GM19099 (cell line): ENCODE measurements around the gene CHMP4B.

Experiments
- POLR2A ChIP-seq: IDR thresholded peaks from 3 replicates; pipeline ENCODE4 v1.6.1; 2011; ENCODE audit warnings: low read depth; ENCODE audit not compliant: insufficient read length; ENCODE audit errors: extremely low read depth

The CHMP4B gene

DNA sequence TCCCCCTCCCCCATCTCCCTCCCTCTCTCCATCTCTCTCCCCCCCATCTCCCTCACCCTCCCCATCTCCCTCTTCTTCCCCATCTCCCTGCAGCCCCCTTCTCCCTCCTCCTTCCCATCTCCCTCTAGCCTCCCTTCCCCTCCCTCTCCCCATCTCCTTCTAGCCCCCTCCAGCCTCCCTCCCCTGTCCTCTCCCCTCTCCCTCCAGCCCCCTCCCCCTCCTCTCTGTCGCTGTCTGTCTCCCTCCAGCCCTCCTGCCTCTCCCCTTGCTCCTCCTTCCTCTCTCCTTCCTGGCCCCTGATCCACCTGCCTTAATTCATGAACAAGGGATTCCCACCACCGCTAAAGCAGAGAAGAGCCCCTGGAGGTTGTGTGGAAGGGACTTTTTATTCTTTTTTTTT, 26.9 kb upstream of the CHMP4B start:
- TF ChIP-seq POLR2A = no peak

DNA sequence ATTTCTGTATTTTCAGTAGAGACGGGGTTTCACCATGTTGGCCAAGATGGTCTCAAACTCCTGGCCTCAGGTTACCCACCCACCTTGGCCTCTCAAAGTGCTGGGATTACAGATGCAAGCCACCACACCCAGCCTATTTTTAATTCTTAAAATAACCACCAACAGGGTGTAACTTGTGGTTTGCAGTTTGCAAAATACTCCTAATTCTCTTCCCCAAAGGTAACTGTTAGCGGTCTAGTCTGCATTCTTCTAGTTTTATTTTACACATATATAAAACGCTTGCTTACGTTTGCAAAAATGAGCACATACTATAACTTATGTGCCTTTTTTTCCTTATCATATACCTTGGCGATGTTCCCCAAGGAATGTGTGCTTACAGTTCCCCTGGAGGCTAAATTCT, 25.6 kb upstream of the CHMP4B start:
- TF ChIP-seq POLR2A = no peak

DNA sequence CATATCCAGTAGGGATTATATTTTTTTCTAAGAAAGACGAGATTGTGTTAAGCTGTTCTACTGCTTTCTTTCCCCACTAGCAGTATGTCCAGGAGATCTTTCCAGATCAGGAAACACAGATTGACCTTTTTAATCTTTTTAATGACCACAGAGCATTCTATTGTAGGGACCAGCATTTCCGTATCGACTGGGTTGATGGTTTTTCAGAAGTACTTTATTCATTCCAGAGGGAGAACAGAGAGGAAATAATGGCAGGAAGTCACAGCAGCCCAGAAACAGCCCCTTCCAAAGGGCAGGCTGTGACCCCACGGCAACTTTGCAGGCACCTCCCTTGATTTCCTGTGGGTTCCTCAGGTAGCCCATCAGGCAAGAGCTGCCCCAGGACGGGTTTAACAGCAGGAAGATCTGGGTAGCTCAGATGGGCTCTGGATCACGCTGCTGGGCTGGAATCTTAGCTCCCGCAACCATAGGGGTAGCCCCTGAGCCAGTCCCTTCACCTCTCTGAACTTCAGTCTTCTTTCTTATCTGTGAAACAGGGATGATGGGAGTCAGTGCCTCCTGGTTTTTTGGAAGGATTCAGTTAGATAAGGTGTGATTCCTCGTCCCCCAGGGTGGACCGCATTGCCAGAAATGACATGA, 23.8 kb upstream of the CHMP4B start:
- TF ChIP-seq POLR2A = no peak

DNA sequence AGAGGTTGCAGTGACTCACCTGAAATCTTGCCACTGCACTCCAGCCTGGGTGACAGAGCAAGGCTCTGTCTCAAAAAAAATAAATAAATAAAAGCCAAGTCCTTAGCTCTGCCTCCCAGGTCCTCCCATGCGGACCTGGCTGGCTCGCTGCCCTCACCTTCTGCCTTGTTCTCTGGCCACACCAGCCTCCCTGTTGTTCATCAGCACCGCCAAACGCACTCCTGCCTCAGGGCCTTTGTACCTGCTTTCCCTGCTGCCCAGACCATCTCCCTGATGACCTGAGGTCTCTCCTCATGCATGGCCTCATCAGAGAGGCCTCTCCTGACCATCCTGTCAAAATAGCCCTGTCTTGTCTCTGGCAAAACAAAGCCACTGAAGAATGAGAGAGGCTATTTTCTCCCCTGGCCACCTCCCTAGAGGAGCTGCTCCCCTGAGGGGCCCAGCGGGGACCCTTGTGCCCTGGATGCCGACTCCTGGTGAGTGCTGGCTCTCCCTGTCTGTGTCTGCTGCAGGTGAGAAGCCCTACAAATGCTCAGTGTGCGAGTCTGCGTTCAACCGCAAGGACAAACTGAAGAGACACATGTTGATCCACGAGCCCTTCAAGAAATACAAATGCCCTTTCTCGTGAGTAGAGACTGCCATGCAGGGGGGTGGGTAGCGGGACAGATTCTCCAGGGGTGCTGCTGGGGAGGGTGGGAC, 22.6 kb upstream of the CHMP4B start:
- TF ChIP-seq POLR2A = no peak

DNA sequence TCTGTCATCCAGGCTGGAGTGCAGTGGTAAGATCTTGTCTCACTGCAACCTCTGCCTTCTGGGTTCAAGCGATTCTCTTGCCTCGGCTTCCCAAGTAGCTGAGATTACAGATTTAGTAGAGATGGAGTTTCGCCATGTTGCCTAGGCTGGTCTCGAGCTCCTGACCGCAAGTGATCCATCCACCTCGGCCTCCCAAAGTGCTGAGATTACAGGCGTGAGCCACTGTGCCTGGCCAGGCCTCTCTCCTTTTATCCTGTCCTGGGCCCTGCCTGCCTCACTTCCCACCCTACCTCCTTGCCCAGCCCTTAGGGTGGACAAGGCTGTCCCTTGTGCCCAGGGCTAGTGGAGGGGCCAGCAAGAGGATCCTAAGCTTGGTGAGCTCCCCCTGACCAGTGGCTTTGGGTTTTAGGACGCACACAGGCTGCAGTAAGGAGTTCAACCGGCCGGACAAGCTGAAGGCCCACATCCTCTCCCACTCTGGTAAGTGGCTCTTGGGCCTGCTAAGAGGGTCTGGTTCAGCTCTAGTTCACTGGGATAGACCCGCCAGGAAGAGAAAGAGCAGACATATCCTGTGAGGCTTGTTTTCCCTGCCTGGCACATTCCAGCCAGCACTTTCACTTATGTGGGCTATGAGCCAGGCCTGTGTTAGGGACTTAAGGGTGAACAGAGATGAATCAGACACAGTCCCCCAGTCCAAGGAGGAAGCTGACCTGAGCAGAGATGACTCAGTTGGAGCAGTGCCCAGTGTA, 21.9 kb upstream of the CHMP4B start:
- no peak for TF ChIP-seq POLR2A

DNA sequence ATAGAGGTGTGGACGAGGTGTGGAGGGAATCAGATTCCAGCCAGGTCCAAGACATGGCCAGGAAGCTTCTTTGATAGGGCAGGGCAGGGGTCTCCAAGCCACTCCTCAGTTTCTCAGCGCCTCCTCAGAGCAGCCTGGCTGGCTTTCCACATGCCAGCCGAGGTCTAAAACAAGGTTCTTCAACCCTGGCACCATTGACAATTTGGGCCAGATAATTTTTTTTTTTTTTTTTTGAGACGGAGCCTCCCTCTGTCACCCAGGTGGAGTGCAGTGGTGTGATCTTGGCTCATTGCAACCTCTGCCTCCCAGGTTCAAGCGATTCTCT, 21.3 kb upstream of the CHMP4B start:
- TF ChIP-seq POLR2A = no peak

DNA sequence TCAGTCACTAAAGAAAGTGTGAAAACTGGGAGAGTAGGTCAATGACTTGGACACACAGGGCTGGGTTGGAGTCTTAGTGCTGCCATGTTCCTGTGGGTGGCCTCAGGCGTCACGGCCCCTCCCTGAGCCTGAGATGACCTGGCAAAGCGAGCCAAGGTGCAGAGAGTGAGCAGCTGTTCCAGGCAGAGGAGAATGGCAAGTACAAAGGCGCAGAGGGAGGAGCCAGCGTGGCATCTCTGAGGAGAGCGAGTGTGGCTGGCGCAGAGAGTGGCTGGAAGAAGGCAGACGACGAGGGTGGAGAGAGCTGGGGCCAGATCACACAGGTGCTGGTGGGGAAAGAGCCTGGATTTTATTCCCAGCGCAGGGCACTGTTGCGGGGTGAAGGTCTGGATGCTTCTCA, 20.6 kb upstream of the CHMP4B start:
- TF ChIP-seq POLR2A = no peak

DNA sequence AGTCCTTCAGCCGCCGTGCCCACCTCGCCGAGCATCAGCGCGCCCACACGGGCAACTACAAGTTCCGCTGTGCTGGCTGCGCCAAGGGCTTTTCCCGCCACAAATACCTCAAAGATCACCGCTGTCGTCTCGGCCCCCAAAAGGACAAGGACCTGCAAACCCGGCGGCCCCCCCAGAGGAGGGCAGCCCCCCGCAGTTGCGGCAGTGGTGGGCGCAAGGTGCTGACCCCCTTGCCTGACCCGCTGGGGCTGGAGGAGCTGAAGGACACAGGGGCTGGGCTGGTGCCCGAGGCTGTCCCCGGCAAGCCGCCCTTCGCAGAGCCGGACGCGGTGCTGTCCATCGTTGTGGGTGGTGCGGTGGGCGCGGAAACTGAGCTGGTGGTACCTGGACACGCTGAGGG, 20.1 kb upstream of the CHMP4B start:
- no peak for TF ChIP-seq POLR2A

DNA sequence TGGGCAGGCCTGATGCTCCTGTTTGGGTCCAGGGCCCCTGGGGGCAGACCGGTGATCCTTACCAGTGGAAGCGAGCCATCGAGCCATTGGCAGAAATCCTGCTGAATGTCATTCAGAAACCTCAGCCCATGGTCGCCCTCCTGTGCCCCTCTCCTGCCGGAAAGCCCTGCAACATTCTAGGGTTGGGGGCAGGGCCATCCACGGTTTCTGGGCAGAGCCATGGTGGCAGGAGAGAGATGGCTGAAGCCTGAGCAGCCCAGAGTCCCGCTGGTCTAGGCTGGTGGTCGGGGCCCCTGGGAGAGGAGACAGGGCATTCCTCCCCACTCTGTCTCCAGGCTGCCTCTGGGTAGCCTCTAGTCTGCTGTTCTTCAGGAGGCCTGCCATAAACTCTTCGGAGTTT, 19.6 kb upstream of the CHMP4B start:
- TF ChIP-seq POLR2A = no peak

DNA sequence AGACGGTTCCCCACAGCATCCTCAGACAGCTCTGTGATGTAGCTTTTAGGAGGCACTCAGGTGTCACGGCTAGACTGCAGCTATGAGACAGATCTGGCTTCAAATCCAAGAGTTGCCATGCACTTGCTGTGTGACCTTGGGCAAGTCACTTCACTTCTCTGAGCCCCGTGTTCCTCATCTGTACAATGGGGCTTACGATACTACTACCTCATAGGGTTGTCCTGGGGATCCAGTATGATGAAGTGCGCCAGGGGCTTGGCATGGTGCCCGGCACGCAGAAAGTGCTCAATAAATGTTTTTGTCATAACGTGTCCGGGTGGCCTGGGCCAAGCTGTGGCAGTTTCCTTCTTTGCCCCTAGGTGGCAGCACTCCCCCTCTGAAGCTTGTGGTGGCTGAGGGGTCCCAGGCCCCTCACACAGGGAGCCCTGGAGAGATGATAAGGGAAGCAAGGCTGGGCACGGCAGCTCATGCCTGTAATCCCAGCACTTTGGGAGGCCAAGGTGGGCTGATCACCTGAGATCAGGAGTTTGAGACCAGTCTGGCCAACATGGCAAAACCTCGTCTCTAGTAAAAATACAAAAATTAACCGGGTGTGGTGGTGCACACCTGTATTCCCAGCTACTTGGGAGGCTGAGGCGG, 19.1 kb upstream of the CHMP4B start:
- TF ChIP-seq POLR2A = no peak

DNA sequence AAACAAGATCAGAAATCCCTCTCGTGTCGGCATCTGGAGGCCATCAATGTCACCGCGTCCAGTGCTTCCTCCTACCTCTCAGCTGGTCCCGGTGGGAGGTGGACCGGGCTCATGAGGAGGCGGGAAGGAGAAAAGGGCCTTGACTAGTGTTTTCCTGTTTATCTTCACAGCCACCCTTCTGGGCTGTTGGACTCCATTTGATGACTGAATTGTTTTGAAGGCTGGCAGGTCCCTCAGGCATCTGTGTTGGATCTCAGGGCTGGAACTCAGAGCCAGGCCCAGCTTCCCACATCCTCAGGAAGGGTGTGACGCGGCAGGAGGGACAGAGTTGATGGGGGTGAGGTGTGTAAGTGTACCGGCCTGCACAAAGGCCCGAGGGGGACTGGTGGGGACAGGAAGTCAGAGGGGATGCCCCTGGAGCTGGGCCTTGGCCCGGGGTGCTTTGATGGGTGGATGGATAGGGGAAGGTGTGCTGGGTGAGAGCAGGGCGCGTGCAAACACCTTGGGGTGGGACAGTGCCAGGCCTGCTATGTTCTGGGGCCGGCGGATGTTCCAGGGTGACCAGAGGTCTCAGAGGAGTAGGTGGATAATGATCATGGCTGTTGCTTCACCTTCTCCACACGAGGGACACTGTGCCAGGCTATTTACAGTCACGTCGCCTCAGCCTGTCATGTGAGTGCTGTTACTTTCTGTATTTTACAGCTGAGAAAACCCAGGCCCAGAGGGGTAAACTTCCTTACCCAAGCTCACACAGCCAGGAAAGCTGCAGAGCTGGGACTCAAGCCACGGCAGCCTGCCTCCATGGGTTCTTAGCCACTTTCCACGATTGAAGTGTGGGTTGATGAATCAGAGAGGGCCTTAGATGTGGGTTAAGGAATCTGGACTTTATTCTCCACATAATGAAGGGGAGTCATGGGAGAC, 17.9 kb upstream of the CHMP4B start:
- no peak for TF ChIP-seq POLR2A

DNA sequence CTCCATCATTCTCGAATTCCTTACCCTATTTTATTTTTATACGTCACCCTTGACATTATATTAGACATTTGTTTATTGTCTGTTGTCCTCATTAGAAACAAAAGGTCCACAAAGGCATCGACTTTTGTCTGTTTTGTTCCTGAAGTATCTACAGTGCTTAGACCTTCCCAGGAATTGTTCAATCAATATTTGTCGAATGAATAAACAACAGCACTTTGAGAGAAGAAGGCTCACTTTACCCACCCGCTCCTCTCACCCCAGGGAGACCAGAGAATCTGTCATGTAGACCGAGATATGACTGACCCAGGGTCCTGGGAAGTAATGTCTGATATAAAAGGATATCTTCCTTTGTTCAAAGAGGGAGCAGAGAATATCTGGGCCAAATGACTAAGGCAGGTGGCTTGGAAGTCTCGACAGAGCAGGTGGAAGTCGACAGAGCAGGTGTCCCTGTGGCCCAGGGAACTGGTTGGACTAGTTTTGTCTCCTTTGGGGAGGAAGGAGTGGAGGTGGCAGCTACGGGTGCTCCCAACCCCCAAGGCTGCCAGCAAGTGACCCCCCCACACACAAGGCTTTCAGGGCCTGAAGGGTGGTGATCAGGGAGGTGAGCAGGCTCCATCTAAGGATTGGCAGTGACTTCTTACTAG, 14.8 kb upstream of the CHMP4B start:
- TF ChIP-seq POLR2A = no peak

DNA sequence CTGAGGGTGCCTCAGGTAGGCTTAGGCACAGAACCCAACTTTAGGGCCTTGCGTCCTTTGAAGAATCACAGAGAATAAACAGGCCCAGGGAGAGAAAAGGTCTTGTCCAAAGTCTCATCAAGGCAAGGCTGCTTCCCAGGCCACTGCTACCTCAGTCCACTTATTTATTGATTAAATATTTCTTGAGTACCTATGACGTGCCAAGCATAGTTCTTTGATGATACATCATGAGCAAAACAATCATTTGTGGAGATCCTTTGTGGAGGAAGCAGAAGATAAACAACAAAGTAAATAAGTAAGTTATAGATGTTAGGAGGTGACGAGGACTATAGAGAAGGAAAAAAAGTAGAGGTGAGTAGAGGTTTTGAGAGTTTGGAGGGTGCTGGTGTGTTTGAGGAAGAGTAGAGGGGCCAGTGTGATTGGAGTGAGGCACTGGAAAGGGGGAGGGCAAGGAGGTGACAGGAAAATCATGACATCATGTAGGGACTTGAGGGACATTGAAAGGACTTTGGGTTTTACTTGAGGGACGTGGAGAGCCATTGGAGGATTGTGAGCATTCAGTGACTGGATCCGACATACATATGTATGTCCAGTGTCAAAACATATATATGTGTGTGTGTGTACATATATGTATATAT, 14.1 kb upstream of the CHMP4B start:
- no peak for TF ChIP-seq POLR2A

DNA sequence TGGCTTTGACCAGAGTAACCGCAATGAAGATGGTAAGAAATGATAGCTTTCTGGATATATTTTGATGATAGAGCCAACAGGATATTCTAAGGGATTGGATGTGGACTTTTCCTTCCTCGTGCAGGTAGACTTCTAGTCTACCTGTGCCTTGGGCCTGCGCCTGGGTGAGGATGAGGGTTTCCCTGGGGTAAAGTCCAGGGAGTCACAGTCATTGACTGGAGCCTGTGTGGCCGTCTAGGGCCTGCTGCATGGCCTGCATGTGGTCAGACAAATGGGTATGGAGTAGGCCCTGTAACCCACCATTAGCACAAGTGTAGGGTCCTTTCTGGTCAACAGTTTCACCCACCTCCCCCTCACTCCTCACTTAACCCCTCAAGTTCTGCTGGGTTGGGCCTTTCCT, 12.7 kb upstream of the CHMP4B start:
- TF ChIP-seq POLR2A = no peak

DNA sequence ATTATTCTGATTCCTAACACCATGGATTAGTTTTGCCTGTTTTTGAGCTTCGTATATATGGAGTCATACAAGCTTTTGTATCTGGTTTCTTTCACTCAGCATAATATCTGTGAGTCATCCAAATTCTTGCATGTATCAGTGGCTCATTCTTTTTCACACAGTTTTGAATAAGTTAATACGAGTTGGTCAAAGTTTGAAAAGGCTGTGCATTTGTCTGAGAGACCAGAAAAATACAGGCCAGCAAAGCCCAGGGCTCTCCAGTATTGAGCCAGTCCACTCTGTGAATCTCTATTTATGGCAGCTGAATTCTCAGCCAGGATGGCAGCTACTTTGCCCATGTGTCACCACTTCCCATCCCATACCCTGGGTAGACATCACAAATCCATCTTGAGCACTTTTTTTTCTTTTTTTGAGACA, 7.2 kb upstream of the CHMP4B start:
- no peak for TF ChIP-seq POLR2A

DNA sequence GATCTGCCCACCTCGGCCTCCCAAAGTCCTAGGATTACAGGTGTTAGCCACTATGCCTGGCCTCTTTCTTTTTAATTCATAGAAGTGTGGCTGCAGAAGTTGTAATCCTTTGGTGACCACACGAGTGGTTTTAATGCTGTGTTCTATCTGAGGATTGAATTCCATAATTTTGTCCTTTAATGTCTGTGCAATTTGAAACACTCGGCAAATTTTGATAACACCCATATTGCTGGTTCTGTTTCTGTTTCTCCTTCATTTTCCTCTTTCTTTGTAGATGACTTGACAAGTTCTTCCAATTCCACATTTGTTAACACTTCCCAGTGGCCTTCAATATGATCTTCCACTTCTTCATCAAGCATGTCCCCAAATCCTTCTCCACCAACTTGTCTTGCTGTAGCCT, 2.8 kb upstream of the CHMP4B start:
- no peak for TF ChIP-seq POLR2A
